NCI-H2081 (cell line): Measurements from ENCODE around the gene TWIST2.
A peak's percentile ranks its signal among the peaks of the same experiment; 100 is the strongest.

ENCODE experiments used
- DNase-seq, 2 experiments: peaks; one replicate each; lab custom pipeline; 2025; lab: John Stamatoyannopoulos, UW

The TWIST2 gene

DNA sequence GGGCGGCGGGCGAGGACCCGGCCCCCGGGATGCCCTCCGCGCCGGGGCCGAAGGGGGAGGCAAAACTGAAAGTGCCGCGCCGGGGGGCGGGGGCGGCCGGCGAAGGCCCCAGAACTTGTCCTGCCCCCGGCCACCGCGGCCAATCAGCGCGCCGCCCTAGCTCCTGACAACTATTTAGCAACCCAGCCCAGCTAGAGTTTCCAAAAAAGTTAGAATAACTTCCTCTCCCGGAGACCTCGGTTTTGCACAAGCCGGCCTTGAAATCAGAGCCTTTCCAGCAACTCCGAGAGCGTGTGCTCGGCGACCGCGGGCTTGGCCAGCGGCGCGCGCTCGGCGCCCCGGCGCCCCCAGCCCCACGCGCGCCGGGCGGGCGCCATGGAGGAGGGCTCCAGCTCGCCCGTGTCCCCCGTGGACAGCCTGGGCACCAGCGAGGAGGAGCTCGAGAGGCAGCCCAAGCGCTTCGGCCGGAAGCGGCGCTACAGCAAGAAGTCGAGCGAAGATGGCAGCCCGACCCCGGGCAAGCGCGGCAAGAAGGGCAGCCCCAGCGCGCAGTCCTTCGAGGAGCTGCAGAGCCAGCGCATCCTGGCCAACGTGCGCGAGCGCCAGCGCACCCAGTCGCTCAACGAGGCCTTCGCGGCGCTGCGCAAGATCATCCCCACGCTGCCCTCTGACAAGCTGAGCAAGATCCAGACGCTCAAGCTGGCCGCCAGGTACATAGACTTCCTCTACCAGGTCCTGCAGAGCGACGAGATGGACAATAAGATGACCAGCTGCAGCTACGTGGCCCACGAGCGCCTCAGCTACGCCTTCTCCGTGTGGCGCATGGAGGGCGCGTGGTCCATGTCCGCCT, at the start of gene TWIST2:
TWIST2 (plus strand) TSS at position 245 of the 850 bp plus-strand sequence; CDS start at position 376, 131 bp downstream.
- DNase-seq, result peak in 1 of 2 experiments; percentile 11

DNA sequence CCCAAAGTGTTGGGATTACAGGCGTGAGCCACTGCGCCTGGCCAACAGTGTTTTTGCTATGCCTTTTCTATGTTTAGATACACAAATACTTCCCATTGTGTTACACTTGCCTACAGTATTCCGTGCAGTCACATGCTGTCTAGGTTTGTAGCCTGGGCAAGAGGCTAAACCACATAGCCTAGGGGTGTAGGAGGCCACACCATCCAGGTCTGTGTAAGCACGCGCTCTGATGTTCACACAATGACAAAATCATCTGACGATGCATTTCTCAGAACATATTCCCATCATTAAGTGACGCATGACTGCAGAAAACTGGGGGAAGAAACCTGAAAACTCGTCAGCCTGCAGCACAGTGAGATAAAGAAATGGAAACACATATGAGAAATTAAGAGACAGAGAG, 46.1 kb upstream of the TWIST2 start:
- DNase-seq, result no peak

DNA sequence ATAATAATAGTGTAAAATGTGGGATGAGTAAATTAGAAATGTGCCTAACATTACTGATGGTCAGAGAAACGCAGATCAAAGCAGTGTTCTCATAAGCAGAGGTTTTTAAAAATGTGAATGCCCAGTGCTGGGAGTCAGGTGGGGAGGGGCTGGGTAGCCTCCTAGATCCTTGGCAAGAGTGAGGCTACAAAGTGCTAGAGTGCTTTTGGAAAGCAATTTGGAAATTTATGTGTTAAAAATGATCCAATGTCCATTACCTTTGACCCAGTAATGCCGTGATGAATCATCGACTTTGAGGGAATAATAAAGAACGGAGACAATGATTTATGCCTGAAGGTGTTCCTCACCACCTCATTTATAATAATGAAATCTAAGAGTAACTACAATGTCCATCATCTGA, 44.9 kb upstream of the TWIST2 start:
- DNase-seq, result no peak

DNA sequence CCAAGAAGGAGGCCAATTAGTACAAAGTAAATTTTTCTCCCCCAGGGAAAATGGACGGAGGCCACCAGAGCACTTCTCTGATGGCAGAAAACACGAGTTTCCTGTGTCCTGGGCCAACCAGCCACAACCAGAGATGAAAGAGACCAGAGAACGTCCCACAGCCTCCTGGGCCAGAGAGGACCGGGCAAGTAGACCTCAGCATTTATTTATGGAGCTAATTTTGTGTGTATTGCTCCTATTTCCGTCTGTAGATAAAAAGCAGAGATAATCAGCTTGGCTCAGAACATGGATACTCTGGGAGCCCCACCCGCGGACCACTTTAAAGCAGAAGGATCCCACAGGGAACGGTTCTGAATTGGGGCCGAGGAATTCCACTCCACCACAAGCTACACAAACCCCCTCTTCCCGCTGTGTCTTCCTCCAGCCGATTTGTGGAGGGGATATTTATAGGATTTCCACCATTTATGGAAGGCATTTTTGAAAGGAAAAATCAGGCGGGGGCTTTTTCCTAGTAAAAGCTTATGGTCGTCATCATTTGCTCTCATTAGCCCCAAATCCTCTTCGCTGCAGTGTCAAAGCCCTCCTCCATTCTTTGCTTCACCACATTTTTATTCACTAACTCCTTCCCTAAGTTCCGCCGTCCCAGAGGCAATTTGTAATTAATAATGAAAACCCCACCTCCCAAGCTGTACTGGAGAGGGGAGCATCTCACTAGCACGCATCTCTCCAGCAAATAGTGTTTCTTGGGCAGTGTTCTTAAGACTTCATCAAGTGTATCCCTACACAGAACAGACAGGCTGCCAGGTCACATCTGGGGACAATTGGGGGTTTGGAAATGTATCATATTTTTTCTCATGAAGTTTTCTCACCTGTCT, 43.7 kb upstream of the TWIST2 start:
- DNase-seq, result no peak

DNA sequence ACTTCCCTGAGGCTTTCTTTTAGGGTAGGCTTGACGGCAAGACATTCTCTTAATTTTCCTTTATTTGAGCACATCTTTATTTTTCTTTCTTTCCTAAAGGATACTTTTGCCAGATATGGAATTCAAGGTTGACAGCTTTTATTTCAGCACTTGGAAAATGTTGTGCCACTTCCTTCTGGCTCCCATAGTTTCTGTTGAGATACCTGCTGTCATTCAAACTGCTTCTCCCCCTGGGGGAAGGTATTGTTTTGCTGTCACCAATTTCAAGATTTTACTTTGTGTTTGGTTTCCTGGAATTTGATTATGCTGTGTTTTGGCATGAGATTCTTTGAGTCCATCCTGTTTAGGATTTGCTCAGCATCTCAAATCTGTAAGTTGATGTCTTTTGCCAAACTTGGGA, 39.1 kb upstream of the TWIST2 start:
- DNase-seq, result no peak

DNA sequence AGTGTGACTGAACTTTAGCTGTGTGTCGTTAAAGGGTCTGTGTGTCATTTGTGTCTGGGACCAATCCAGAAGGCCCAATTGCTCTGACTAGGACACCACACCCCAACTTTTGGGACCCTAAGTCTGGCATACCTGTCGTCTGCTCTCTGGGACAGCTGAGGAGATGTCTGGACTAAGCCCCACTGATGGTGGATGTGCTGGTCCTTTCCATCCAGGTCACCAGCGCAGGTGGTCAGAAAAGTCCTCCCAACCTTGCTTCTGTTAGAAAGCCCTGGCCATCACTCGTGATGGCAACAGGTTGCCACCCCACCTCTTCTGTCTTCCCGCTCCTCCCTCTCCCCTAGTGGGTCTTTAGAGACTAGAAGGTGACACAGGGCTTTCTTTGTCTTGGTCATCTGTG, 37.6 kb upstream of the TWIST2 start:
- no peak for DNase-seq

DNA sequence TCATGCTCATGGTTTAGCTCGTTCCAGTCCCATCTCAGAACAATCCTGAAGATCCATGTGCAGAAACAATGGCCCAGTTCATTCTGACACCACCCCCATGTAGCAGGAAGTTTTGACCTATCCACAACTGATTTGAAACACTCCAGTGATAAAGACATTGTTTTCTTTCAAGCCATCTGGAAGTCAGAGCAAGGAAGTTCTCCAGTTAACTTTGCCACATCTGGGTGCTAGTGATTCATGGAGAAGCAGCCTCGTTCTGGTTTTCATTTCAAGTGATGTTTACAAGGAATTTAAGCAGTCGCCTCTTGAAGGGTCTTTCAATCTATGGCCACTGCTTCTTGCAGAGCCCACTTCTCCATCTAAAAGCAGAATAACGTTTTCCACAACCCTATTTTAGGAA, 36.6 kb upstream of the TWIST2 start:
- DNase-seq, result no peak

DNA sequence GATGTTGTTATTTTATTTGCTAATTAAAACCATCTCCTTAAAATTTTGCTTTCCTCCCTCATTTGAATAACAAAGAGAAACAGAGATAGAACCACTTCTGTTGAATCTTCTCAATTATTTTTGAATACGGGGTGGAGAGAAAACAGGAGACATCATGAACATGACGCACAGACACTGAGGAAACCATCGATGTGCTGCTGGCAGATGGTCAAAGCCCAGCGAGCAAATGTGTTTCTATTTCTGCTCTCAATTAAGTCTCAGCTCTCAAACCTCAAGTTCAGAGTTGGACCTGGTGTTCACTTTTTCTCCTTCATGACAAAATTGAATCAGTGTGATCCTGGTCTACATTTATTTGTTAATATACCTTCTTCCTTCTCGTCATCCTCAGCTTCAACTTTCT, 36.1 kb upstream of the TWIST2 start:
- DNase-seq, result no peak

DNA sequence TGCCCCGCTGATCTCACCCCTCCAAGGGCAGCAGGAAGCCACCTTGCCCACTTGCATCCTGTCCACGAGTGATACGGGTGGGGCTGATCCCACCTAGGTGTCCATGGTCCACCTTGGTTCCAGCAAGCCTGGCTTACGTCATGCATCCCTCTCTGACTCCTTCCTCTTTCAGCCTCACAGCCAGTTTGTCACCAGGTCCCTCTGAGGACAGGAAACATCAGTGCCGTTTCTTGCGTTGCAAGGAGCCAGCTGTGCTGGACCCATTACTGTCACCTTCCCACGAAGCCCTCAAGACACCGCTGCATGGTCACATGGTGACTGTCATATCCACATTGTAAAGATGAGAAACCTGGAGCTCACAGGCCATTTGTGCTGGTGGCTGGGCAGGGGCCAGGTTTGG, 34.8 kb upstream of the TWIST2 start:
- DNase-seq, result no peak

DNA sequence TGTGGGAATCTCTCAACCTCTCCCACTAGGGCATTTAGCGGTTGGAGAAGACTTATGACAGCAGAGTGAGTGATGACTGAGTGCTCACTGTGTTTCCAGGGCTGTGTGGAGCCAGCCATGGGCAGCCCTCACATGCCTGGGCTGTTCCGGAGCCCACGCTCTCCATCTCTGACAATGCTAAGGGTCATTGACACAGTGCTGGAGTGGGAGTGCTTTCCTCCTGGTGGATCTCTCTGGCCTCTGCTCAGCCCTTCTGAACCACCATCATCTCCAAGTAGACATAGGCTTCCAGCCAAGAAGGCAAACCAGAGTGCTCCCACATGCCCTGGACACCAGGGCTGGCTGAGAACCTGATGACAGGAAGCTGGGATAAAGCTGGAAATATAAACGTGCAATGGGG, 33.1 kb upstream of the TWIST2 start:
- DNase-seq, result no peak

DNA sequence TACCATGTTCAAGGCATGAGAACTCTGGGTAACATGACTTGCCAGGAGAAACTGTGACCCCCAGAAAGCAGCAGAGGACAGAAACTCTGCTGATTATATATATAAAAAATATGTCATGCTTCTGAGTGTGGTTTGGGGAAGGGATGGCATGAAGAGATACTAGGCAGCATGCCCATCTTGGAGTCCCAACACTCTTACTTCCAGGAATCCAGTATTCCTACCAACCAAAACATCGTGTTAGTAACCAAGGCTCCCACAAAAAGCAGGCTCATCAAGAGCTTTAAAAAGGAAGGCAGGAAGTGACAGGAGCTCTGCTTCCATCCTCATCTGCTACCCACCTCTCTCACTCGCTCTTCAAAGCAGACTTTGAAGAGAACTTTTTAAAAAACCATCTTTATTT, 31.6 kb upstream of the TWIST2 start:
- no peak for DNase-seq

DNA sequence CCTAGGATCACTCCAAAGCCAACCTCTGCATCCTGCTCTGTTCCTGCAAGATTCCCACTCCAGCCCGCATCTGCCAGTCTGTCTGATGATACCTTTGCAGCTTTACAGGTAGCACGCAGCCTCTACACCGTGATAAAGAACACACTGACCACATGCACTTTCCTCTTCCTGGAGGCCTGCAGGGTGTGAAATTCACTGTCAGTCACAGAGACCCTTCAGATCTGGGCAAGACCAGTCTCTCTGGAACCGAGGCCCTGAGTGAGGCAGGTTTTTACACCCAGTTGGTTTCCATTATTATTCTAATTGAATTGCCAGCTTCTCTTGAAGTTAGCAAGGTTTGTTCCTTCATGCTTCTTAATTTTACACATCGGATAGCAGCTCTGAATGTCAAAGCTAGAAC, 30.5 kb upstream of the TWIST2 start:
- DNase-seq, result no peak

DNA sequence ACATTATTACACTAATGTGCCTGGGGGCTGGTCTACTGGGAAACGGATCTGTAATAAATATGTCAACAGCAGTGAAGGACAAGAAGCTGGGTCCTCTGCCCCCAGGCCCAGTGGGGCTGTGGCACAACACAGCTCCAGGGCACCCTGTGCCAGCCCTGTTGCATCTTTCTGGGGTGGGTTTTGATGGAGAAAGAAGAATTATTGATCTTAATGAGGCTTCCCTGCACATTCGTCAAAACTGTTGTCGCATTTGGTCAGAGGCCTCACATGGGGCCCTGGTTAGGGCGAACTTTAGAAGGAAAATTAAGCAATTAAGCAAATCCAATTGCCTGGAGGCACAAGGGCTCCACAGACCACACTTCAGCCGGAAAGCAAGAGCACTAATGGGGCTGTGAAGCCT, 30.0 kb upstream of the TWIST2 start:
- no peak for DNase-seq

DNA sequence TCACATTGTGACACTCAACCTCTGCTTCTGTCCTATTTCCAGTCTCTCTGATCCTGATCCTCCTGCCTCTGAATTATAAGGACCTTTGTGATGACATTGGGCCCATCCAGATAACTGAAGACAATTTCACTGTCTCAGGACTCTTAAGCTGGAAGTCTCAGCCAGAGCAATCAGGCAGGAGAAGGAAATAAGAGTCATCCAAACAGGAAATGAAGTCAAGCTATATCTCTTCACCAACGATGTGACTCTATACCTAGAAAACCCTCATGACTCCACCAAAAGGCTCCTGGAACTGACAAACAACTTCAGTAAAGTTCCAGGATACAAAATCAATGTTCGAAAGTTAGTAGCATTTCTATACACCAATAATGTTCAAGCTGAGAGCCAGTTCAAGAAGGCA, 29.3 kb upstream of the TWIST2 start:
- no peak for DNase-seq

DNA sequence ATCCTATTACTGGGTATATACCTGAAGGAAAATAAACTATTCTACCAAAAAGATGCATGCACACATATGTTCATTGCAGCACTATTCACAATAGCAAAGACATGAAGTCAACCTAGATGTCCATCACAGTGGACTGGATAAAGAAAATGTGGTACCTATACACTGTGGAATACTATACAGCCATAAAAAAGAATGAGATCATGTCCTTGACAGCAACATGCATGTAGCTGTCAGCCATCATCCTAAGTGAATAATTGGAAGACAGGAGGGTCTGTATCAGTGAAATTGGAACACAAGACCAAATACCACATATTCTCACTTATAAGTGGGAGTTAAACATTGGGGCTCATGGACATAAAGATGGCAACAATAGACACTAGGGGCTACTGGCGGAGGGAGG, 27.7 kb upstream of the TWIST2 start:
- no peak for DNase-seq

DNA sequence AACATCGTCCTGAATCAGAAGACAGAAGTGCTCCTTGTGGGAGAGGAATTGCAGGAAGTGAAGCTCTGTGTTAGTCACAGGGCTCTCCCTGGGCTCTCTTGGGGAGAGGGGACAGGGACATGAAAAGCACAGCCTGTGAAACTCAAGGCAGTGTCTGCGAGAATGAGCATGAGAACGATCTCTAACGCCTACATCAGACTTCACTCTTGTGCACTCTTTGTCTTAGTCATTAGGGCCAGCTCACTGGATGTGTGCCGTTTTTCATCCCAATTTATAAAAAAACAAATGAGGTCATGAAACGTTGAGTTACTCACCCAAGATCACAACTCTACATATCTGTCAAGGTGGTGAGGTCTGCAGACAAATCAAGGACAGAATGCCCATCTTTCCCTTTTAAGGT, 27.0 kb upstream of the TWIST2 start:
- no peak for DNase-seq

DNA sequence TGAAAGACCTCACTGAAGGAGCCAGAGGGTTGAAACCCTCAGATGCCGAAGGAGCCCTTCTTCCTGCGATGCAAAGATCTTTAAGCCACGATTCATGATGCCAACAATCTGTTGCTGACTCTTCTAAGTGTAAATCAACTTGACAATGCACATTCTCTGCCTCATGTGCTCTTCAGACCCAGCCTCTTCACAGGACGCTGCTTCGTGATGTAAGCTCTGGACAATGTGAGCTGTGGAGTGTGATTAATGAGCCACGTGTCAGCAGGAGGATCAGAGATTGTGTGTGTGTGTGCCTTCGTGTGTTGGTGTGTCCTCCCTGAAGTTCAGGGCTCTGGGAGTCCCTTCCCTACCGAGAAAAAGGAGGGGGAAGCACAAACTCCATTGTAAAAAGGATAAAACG, 26.5 kb upstream of the TWIST2 start:
- no peak for DNase-seq

DNA sequence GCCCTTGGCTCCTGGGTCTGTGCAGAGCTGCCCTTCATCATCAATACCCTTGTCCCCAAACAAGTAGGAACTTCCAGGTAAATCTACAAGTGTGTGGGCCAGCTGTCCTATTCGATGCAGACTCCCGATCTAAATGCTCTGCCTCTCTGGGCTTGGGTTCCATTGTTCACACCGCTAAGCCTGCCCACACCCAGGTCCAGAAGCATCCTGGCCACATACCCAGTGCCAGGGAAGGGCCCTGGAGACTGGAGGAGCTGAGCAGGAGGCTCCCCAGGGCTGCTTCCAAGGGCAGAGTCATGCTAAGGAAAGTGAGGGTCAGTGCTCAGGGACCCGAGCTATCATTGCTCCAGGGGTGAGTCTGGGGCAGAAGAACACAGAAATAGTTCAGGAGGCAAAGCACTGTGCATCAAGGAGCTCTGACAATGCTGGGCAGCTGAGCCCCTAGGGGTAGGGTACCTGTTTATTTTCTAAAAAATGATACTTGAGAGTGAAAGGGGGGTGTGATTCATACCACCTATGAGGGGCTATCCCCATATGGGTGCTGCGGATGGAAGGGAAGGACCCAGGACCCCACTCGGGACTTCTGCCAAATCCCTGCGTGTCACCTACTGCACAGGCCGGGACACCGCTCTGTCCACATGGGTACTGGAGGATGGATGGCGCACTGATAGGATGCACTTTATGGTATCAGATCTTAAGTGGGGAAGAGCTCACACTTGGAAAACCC, 25.8 kb upstream of the TWIST2 start:
- no peak for DNase-seq

DNA sequence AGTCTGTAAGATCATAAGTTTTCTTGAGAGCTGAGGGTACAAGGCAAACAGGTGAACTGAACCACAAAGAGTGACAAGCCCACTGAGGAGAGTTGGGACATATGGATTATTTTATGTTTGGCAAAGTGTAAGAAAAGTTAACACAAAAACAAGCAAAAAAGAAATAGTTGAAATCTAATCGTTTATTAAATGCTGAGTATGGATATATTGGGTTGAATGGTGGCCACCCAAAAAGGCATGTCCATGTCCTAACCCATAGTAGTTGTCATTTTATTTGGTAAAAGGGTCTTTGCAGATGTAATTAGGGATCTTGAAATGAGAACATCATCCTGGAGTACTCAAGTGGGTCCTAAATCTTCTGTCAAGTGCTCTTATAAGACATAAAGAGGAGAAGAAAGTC, 24.9 kb upstream of the TWIST2 start:
- DNase-seq, result no peak

DNA sequence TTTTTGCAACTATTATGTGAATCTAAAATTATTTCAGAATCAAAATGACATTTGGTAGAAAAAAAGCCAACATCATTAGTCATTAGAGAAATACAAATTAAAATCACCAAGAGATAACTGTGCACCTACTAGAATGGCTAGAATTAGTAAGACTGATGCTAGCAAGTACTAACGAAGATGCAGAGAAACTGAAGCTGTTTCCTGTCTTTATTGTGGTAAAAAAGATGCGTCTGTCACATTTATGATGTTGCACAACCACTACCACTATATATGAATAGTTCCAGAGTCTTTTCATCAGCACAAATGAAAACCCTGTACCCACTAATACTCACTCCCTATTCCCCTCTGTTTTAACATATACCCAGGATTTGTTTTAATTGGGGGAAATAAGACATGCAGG, 16.7 kb upstream of the TWIST2 start:
- no peak for DNase-seq

DNA sequence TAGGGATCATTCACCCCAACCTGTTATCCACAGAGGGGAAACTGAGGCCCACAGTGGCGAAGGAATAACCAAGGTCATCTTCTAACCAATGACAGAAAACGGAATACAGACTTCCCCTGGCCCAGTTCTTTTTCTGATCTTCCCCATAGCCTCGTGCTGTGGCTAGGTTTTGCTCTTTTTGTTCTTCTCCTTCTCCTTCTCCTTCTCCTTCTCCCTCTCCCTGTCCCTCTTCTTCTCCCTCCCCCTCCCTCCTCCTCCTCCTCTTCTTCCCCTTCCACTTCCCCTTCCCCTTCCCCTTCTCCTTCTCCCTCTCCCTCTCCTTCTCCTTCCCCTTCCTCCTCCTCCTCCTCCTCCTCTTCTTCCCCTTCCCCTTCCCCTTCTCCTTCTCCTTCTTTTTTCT, 12.9 kb upstream of the TWIST2 start:
- no peak for DNase-seq

DNA sequence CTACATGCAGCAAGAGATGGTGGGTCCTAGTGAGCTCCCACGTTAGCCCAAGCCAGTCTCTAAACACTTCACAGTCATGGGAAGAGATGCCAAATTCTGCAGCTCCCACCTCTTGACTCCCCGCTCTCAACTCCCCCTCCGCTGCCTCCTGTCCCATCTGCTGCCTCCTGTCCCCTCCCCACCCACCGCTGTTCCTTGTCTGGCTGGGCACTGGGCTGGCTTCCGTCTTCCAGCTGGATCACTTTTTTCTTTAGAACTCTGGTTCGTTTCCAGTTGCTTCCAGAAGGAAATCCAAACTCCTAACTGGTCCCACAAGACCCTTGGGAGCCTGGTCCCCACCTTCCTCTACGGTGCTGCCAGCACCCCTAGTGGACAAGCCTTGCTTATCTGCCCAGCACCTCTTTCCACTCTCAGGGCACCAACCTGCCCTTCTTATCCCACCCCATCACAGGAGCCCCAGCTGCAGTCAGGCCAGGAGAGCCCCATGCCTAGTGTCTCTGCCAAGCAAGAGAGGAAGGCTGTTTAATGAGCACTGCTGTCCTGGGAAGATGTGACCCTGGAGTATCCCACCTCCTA, 12.1 kb upstream of the TWIST2 start:
- DNase-seq, result no peak
